ENCODE results near the gene PER1. TPM values are rescaled to one million over a fixed set of nuclear protein-coding genes. Genes with fewer than 3 reads are reported as not detected.

The PER1 gene
- total RNA-seq, 1 donor from 2014 or later = 215 TPM

DNA sequence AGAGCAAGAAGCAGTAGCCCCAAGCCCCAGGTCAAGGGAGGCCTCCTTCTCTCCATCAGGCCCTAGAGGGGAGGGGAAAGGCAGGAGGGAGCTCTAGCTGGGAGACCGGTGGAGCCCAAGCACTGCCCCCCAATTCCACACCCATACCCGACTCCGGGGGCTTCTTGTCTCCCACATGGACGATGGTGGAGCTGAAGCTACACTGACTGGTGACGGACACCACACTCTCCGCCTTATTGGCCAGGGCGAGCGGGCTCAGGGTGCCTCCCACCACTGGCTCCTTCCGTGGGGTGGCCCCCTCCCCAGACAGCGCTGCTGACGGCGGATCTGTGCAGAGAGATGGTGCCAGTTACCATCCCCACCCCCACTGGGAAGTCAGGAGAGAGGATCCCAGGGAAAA lies 6.4 kb downstream of the PER1 start:
- Histone ChIP-seq H3K4me1 (peaks cover 24% of the 10 kb centered on the region), H3K36me3 (peaks cover 45 to 100% of the 10 kb centered on the region in 2 donors), H3K9me3 (no peaks in the 10 kb centered on the region), H3K4me3 (no peak overlapping the region), H3K27me3 (no peaks in the 10 kb centered on the region), H3K27ac (peak overlapping the region; percentile 37)
- intact Hi-C loops (cut with DNase I) = no loop called here
- TF ChIP-seq POLR2A (IDR thresholded peaks at IDR 0.05) (no peak), POLR2AphosphoS5 (IDR thresholded peaks at IDR 0.05; ENCODE audit: insufficient read depth in 1 of 2, low read depth in 1 of 2) (peak in 1 of 2 donors; percentile 3)
- TF ChIP-seq, protein P1, sequence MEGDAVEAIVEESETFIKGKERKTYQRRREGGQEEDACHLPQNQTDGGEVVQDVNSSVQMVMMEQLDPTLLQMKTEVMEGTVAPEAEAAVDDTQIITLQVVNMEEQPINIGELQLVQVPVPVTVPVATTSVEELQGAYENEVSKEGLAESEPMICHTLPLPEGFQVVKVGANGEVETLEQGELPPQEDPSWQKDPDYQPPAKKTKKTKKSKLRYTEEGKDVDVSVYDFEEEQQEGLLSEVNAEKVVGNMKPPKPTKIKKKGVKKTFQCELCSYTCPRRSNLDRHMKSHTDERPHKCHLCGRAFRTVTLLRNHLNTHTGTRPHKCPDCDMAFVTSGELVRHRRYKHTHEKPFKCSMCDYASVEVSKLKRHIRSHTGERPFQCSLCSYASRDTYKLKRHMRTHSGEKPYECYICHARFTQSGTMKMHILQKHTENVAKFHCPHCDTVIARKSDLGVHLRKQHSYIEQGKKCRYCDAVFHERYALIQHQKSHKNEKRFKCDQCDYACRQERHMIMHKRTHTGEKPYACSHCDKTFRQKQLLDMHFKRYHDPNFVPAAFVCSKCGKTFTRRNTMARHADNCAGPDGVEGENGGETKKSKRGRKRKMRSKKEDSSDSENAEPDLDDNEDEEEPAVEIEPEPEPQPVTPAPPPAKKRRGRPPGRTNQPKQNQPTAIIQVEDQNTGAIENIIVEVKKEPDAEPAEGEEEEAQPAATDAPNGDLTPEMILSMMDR (IDR thresholded peaks at IDR 0.05) = no peak
- peak in 1 of 2 donors; percentile 86 for DNase-seq (ENCODE audit: extremely low spot score in 2 of 2)

DNA sequence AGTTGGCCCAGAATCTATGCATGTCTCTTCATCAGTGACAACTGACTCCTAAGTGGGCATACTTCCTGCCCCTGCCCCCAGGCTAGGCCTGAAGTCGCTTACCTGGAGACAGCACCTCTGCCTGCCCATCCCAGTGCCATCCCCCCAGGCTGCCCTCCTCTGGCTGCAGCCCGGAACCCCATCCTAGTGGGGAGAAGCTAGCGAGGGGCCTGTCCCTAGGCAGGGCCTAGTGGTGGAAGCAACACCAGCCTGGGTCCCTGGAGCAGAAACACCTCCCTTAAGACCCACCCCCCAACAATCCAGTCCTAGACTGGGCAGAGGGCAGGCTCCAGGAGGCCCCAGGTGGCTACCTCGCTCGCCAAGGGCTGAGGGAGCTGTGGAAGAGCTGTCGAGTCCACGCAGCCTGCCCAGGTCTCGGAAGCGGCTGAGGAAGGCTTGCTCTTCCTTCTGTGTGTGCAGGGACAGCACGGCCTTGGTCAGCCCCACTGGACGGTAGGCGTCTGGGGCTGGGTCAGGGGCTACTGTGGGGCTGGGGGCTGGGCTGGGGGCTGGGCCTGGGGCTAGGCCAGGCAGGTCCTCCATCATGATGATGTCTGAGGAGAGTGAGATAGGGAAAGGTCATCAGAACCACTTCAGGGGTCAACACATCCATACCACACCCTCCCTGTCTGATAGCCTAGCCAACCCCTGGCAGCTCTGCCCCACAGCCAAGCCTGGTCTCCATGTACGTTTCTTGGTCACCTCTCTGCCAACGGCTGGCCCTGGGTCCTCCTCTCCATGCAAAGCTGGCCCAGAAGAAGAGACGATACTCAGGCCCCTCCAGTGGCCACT lies 7.6 kb downstream of the PER1 start:
- TF ChIP-seq POLR2A (IDR thresholded peaks at IDR 0.05) (no peak), POLR2AphosphoS5 (IDR thresholded peaks at IDR 0.05; ENCODE audit: insufficient read depth in 1 of 2, low read depth in 1 of 2) (peak in 1 of 2 donors; percentile 4)
- TF ChIP-seq, protein P1 (IDR thresholded peaks at IDR 0.05) = no peak
- intact Hi-C loops (cut with DNase I) = no loop called here
- DNase-seq (ENCODE audit: extremely low spot score in 2 of 2) = no peak
- Histone ChIP-seq H3K4me3 (no peak overlapping the region), H3K9me3 (no peaks in the 10 kb centered on the region), H3K27me3 (no peaks in the 10 kb centered on the region), H3K36me3 (peaks cover 43 to 100% of the 10 kb centered on the region in 2 donors), H3K4me1 (peaks cover 19% of the 10 kb centered on the region), H3K27ac (no peak overlapping the region)

DNA sequence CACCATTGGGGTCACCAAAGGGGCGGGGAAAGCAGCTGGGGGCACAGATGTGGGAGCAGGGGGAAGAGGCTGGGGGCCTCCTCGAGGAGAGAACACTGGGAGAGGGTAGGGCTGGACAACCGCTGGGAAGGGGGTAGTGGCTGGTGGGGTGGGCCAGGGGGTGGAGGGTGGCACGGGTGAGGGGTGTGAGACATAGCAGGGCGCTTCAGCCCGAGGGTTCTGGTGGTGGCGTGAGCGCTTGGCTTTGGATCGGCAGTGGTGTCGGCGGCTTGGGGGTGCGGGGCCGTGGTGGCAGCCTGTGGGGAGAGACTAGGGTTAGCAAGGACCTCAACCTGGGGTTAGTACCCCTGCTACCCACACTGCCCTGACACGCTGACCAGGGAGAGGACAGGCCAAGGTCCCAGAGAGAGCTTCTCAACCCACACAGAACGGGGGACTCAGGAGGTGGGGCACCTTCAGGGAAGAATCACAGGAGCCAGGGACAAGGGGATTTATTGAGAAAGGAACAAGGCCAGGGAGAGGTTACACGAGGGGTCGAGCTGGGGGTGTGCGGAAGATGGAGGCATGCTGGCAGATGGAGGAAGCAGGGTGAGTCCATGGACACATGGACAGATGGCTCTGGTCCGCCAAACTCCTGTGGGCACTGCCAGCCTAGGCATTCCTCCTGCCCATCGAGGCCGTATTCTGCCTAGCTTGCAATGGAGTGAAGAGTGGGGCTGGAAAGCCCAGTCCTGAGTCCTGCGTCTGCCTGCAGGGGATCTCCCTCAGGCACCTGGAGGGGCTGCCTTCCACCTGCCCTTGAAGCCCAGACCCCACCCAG lies 8.4 kb downstream of the PER1 start:
- H3K27me3 ChIP-seq = no peaks in the 10 kb centered on the region
- TF ChIP-seq, protein P1 (IDR thresholded peaks at IDR 0.05) = no peak
- no peak for TF ChIP-seq POLR2A (IDR thresholded peaks at IDR 0.05)
- TF ChIP-seq POLR2AphosphoS5 (IDR thresholded peaks at IDR 0.05; ENCODE audit: insufficient read depth in 1 of 2, low read depth in 1 of 2) = peak in 1 of 2 donors; percentile 42
- peak overlapping the region; percentile 8 for H3K27ac ChIP-seq
- H3K9me3 ChIP-seq = no peaks in the 10 kb centered on the region
- intact Hi-C loops (cut with DNase I) = no loop called here
- no peak overlapping the region for H3K4me3 ChIP-seq
- peaks cover 37 to 97% of the 10 kb centered on the region in 2 donors for H3K36me3 ChIP-seq
- peaks cover 19% of the 10 kb centered on the region for H3K4me1 ChIP-seq
- no peak for DNase-seq (ENCODE audit: extremely low spot score in 2 of 2)

DNA sequence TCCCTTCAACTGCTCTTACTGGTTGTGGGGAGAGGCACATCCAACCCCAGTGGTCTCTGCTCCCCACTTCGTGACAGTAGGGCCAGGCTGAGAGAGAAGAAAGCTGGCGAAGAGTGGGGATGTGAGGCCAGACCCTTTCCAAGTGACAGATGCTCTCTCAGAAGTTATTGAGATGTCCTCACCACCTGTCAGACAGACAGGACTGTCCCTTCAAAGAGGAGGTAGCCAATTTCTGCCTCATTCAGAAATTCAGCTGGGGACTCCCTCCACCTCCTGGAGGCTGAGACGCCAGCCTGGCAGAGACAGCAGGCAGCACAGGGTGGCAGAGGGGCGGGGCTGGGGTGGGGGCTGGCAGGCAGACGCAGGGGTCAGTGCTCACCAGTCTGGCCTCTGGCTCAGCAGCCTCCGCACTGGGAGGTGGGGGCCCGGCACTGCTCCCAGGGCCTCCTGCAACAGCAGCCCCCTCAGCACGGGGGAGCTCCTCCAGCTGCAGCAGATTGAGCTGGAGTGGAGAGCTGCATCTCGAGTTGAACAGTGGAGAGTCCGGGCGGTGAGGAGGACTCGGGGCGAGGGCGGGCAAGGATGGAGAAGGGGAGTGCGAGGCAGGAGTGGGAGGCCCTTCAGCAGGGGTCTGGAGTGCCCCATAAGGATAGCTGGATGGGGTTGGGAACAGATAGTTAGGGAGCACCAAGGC lies 9.2 kb downstream of the PER1 start:
- Histone ChIP-seq H3K27ac (peak overlapping the region; percentile 8), H3K9me3 (no peaks in the 10 kb centered on the region), H3K4me3 (no peak overlapping the region), H3K27me3 (no peaks in the 10 kb centered on the region), H3K4me1 (peaks cover 18% of the 10 kb centered on the region), H3K36me3 (peaks cover 29 to 89% of the 10 kb centered on the region in 2 donors)
- intact Hi-C loops (cut with DNase I) = no loop called here
- TF ChIP-seq POLR2A (IDR thresholded peaks at IDR 0.05) (no peak), POLR2AphosphoS5 (IDR thresholded peaks at IDR 0.05; ENCODE audit: insufficient read depth in 1 of 2, low read depth in 1 of 2) (no peak)
- TF ChIP-seq, protein P1 (IDR thresholded peaks at IDR 0.05) = no peak
- no peak for DNase-seq (ENCODE audit: extremely low spot score in 2 of 2)

Measured in vagina (tissue), 2 donors.